ENCODE results near the gene ASPSCR1.
"Not testable (repeated sequence)": the region's sequence is repeated elsewhere in the genome, so short reads cannot be mapped to it uniquely, and the experiment has no call there.

Gene ASPSCR1

GRCh38 chr17:81941484-81942166, 35.8 kb upstream of the ASPSCR1 start:
- DNase-seq: no peak

- no peak for DNase-seq
Measured at GRCh38 chr17:81942167-81942553, 35.3 kb upstream of the ASPSCR1 start.

- no peak for DNase-seq
Measured at GRCh38 chr17:81944858-81945257, 32.6 kb upstream of the ASPSCR1 start.

- no peak for DNase-seq
Measured at GRCh38 chr17:81947189-81947588, 30.2 kb upstream of the ASPSCR1 start, which contains the start of gene MYADML2. Gene MYADML2 (minus strand): TSS chr17:81947233. CDS start chr17:81941741, 5,492 bp downstream.

- no peak for DNase-seq
Measured at GRCh38 chr17:81948635-81949378, 28.6 kb upstream of the ASPSCR1 start.

GRCh38 chr17:81950501-81950900, 26.9 kb upstream of the ASPSCR1 start:
- no peak for DNase-seq

GRCh38 chr17:81951785-81952684, 25.4 kb upstream of the ASPSCR1 start:
- no peak for DNase-seq

- no peak for DNase-seq
Measured at GRCh38 chr17:81952792-81953228, 24.6 kb upstream of the ASPSCR1 start.

GRCh38 chr17:81953443-81953842, 24.0 kb upstream of the ASPSCR1 start:
- not testable (repeated sequence) for DNase-seq

GRCh38 chr17:81954131-81955057, 23.0 kb upstream of the ASPSCR1 start:
- no peak for DNase-seq

- DNase-seq: no peak
Measured at GRCh38 chr17:81955058-81955681, 22.3 kb upstream of the ASPSCR1 start.

- DNase-seq: no peak
Measured at GRCh38 chr17:81955756-81956544, 21.5 kb upstream of the ASPSCR1 start.

GRCh38 chr17:81956607-81957589, 20.5 kb upstream of the ASPSCR1 start:
- no peak for DNase-seq

GRCh38 chr17:81957691-81958432, 19.6 kb upstream of the ASPSCR1 start:
- no peak for DNase-seq

GRCh38 chr17:81958633-81959342, 18.6 kb upstream of the ASPSCR1 start:
- DNase-seq: no peak

- no peak for DNase-seq
Measured at GRCh38 chr17:81959362-81960129, 17.9 kb upstream of the ASPSCR1 start.

Measured in NCI-H2107 (cell line).